A549 (cell line): Measurements from ENCODE around the gene TGM3.

ENCODE experiments used
- CTCF ChIP-seq: fragments of >200 bp; sonication (Bioruptor Twin); formaldehyde crosslinking; IDR thresholded peaks from 3 replicates; pipeline ENCODE4 v1.5.1; 2016
- HDAC2 ChIP-seq: fragments of 200-600 bp; sonication (generic); IDR thresholded peaks from 2 replicates; pipeline ENCODE4 v1.6.1; 2016
- JUNB ChIP-seq: fragments of >200 bp; sonication (Bioruptor Twin); formaldehyde crosslinking; IDR thresholded peaks from 2 replicates; pipeline ENCODE4 v1.6.1; 2016
- NR3C1 ChIP-seq: fragments of >200 bp; sonication (Bioruptor Twin); formaldehyde crosslinking; IDR thresholded peaks from 3 replicates; pipeline ENCODE4 v1.6.1; 2017
- PHF8 ChIP-seq: fragments of 200-600 bp; sonication (generic); IDR thresholded peaks from 2 replicates; pipeline ENCODE4 v1.6.1; 2016; ENCODE audit warnings: low read depth, mild to moderate bottlenecking, antibody characterized with exemption, moderate library complexity, borderline replicate concordance
- POLR2A ChIP-seq: IDR thresholded peaks from 2 replicates; pipeline ENCODE4 v1.6.1; 2012; ENCODE audit warnings: mild to moderate bottlenecking, low read length
- POLR2AphosphoS2 ChIP-seq: conservative IDR thresholded peaks from 2 replicates; pipeline ENCODE4 v1.6.1; 2012; ENCODE audit warnings: low read length, improper control_type of control experiment, inconsistent platforms
- RCOR1 ChIP-seq: fragments of 150-350 bp; IDR thresholded peaks from 2 replicates; pipeline ENCODE4 v1.6.1; 2014; ENCODE audit warnings: antibody characterized with exemption, low read length, low read depth
- REST ChIP-seq: fragments of 200-600 bp; sonication (generic); IDR thresholded peaks from 2 replicates; pipeline ENCODE4 v1.6.1; 2016; ENCODE audit warnings: antibody characterized with exemption, mild to moderate bottlenecking, moderate library complexity
- RFX5 ChIP-seq: fragments of 450-650 bp; IDR thresholded peaks from 2 replicates; pipeline ENCODE4 v1.7.1; 2014; ENCODE audit warnings: antibody characterized with exemption, mild to moderate bottlenecking, moderate library complexity
- RNF2 ChIP-seq: fragments of 200-600 bp; sonication (generic); IDR thresholded peaks from 2 replicates; pipeline ENCODE4 v1.6.1; 2016; ENCODE audit warnings: low read depth, mild to moderate bottlenecking, antibody characterized with exemption, moderate library complexity, borderline replicate concordance
- USF2 ChIP-seq: fragments of 450-650 bp; IDR thresholded peaks from 2 replicates; pipeline ENCODE4 v1.6.1; 2014; ENCODE audit warnings: antibody characterized with exemption
- ZNF302 ChIP-seq: fragments of 250-450 bp; sonication (Bioruptor Pico); IDR thresholded peaks from 2 replicates; pipeline ENCODE4 v1.9.0; 2021; ENCODE audit warnings: inconsistent platforms, mild to moderate bottlenecking, moderate library complexity

- TF ChIP-seq RNF2 (no peak), CTCF (no peak), REST (no peak), POLR2AphosphoS2 (no peak), USF2 (no peak), PHF8 (no peak), POLR2A (no peak), RCOR1 (no peak), HDAC2 (no peak), RFX5 (no peak), JUNB (no peak), ZNF302 (CRISPR knock-in tag) (no peak), NR3C1 (no peak)
These were observed 8.3 kb upstream of the TGM3 start for GRCh38 chr20:2287504-2287903.
